HG03442 (cell line): ENCODE data around the gene XPR1.
A peak's percentile ranks its signal among the peaks of the same experiment; 100 is the strongest.

ENCODE experiments used
- ATAC-seq: cut with Tn5 transposase; IDR thresholded peaks from one replicate; pipeline ENCODE4 v1.9.1; 2021; ENCODE audit warnings: mild to moderate bottlenecking, moderate library complexity; ENCODE audit not compliant: unreplicated experiment

The XPR1 gene

GRCh38 chr1:180631766-180632325 is at the start of gene XPR1:
Gene XPR1, plus strand, starts transcription at chr1:180632022. Its CDS starts 180 bp downstream, at chr1:180632202.
- ATAC-seq, result peak; percentile 94

GRCh38 chr1:180584869-180585268 is 47.0 kb upstream of the XPR1 start:
- ATAC-seq, result no peak

- ATAC-seq, result no peak
Observed at GRCh38 chr1:180585994-180586359, 45.8 kb upstream of the XPR1 start.

- ATAC-seq, result no peak
Observed at GRCh38 chr1:180586671-180587155, 45.1 kb upstream of the XPR1 start.

- ATAC-seq, result no peak
Observed at GRCh38 chr1:180588121-180588520, 43.7 kb upstream of the XPR1 start.

- no peak for ATAC-seq
Observed at GRCh38 chr1:180590889-180591288, 40.9 kb upstream of the XPR1 start.

- no peak for ATAC-seq
Observed at GRCh38 chr1:180593382-180593781, 38.4 kb upstream of the XPR1 start.

- no peak for ATAC-seq
Observed at GRCh38 chr1:180594723-180595122, 37.1 kb upstream of the XPR1 start.

GRCh38 chr1:180595966-180596365 is 35.9 kb upstream of the XPR1 start:
- ATAC-seq, result no peak

- ATAC-seq, result no peak
Observed at GRCh38 chr1:180597520-180597919, 34.3 kb upstream of the XPR1 start.

GRCh38 chr1:180598333-180598974 is 33.4 kb upstream of the XPR1 start:
- ATAC-seq, result no peak

- no peak for ATAC-seq
Observed at GRCh38 chr1:180600343-180600742, 31.5 kb upstream of the XPR1 start.

GRCh38 chr1:180601512-180601911 is 30.3 kb upstream of the XPR1 start:
- ATAC-seq, result no peak

GRCh38 chr1:180603223-180603849 is 28.5 kb upstream of the XPR1 start:
- ATAC-seq, result no peak

GRCh38 chr1:180603850-180604226 is 28.0 kb upstream of the XPR1 start:
- ATAC-seq, result no peak

- ATAC-seq, result no peak
Observed at GRCh38 chr1:180606155-180606554, 25.7 kb upstream of the XPR1 start.

- no peak for ATAC-seq
Observed at GRCh38 chr1:180609643-180610555, 21.9 kb upstream of the XPR1 start.

- ATAC-seq, result no peak
Observed at GRCh38 chr1:180610556-180611015, 21.2 kb upstream of the XPR1 start.

- ATAC-seq, result no peak
Observed at GRCh38 chr1:180611016-180611930, 20.5 kb upstream of the XPR1 start.

- ATAC-seq, result no peak
Observed at GRCh38 chr1:180612632-180613031, 19.2 kb upstream of the XPR1 start.
